ENCODE results near the gene MCTP1.
"Not testable (repeated sequence)": the region's sequence is repeated elsewhere in the genome, so short reads cannot be mapped to it uniquely, and the experiment has no call there.

MCTP1 gene

GRCh38 chr5:95022967-95023695 is 261.8 kb downstream of the MCTP1 start:
- no peak for DNase-seq

- no peak for DNase-seq
Measured at GRCh38 chr5:95020345-95020744, 264.5 kb downstream of the MCTP1 start.

- no peak for DNase-seq
Measured at GRCh38 chr5:95018946-95019345, 265.9 kb downstream of the MCTP1 start.

GRCh38 chr5:95018511-95018910 is 266.4 kb downstream of the MCTP1 start:
- no peak for DNase-seq

GRCh38 chr5:95009812-95010211 is 275.1 kb downstream of the MCTP1 start:
- DNase-seq = no peak

GRCh38 chr5:95007921-95008597 is 276.8 kb downstream of the MCTP1 start:
- no peak for DNase-seq

- DNase-seq = no peak
Measured at GRCh38 chr5:95005811-95006210, 279.1 kb downstream of the MCTP1 start.

- no peak for DNase-seq
Measured at GRCh38 chr5:94998670-94999069, 286.2 kb downstream of the MCTP1 start.

- not testable (repeated sequence) for DNase-seq
Measured at GRCh38 chr5:94994537-94994936, 290.4 kb downstream of the MCTP1 start.

GRCh38 chr5:94993491-94993890 is 291.4 kb downstream of the MCTP1 start:
- DNase-seq = no peak

- DNase-seq = no peak
Measured at GRCh38 chr5:94992325-94992724, 292.6 kb downstream of the MCTP1 start.

GRCh38 chr5:94983861-94984535 is 300.9 kb downstream of the MCTP1 start:
- no peak for DNase-seq

- DNase-seq = no peak
Measured at GRCh38 chr5:94977437-94977836, 307.5 kb downstream of the MCTP1 start.

- no peak for DNase-seq
Measured at GRCh38 chr5:94976853-94977252, 308.0 kb downstream of the MCTP1 start.

- DNase-seq = no peak
Measured at GRCh38 chr5:94972268-94972667, 312.6 kb downstream of the MCTP1 start.

GRCh38 chr5:94969174-94969573 is 315.7 kb downstream of the MCTP1 start:
- DNase-seq = no peak

GRCh38 chr5:94968507-94969095 is 316.3 kb downstream of the MCTP1 start:
- DNase-seq = no peak

GRCh38 chr5:94967525-94967924 is 317.4 kb downstream of the MCTP1 start:
- DNase-seq = no peak

- DNase-seq = not testable (repeated sequence)
Measured at GRCh38 chr5:94959279-94959678, 325.6 kb downstream of the MCTP1 start.

- DNase-seq = no peak
Measured at GRCh38 chr5:94945656-94946055, 339.2 kb downstream of the MCTP1 start.

- no peak for DNase-seq
Measured at GRCh38 chr5:94944160-94944559, 340.7 kb downstream of the MCTP1 start.

GRCh38 chr5:94941122-94941755 is 343.7 kb downstream of the MCTP1 start:
- no peak for DNase-seq

- DNase-seq = no peak
Measured at GRCh38 chr5:94932259-94932658, 352.6 kb downstream of the MCTP1 start.
